ENCODE data around the gene ABCA7. TPM values are rescaled to one million over a fixed set of nuclear protein-coding genes. Genes with fewer than 3 reads are reported as not detected.

Gene ABCA7
- total RNA-seq, 1 donor from 2014 or later: 2.0 TPM

- FAIRE-seq (no peak), DNase-seq (ENCODE audit: low spot score in 2 of 2) (no peak)
These were observed 7.5 kb upstream of the ABCA7 start for GRCh38 chr19:1032264-1032867.

DNA sequence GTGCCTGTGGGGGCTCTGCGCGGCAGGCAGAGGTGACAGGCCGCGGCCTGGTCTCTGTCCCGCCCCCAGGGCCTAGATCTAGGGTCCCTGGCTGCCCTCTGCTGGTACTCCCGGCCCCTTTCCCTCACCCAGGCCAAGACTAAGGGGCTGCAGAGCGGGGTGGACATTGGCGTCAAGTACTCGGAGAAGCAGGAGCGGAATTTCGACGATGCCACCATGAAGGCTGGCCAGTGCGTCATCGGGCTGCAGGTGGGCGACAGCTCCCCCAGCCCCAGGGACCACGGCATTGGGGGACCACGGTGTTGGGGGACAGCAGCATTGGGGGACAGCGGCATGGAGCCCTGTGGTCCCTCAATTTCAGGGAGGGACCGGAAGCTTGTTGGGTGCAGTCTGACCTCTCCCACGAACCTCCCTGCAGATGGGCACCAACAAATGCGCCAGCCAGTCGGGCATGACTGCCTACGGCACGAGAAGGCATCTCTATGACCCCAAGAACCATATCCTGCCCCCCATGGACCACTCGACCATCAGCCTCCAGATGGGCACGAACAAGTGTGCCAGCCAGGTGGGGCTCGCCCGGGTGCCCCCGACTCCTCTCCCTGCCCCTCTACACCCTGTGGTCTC lies 3.8 kb upstream of the ABCA7 start:
- FAIRE-seq (no peak), DNase-seq (ENCODE audit: low spot score in 2 of 2) (no peak)

DNA sequence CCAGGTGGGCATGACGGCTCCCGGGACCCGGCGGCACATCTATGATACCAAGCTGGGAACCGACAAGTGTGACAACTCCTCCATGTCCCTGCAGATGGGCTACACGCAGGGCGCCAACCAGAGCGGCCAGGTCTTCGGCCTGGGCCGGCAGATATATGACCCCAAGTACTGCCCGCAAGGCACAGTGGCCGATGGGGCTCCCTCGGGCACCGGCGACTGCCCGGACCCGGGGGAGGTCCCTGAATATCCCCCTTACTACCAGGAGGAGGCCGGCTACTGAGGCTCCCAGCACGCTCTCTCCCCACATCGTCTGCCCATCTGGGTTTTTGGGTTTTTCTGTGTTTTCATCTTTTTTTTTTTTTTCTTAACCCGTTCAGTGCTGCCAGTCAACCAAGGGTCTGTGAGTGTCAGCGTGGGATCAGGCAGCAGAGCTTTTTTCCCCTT lies 2.3 kb upstream of the ABCA7 start:
- FAIRE-seq (no peak), DNase-seq (ENCODE audit: low spot score in 2 of 2) (no peak)

DNA sequence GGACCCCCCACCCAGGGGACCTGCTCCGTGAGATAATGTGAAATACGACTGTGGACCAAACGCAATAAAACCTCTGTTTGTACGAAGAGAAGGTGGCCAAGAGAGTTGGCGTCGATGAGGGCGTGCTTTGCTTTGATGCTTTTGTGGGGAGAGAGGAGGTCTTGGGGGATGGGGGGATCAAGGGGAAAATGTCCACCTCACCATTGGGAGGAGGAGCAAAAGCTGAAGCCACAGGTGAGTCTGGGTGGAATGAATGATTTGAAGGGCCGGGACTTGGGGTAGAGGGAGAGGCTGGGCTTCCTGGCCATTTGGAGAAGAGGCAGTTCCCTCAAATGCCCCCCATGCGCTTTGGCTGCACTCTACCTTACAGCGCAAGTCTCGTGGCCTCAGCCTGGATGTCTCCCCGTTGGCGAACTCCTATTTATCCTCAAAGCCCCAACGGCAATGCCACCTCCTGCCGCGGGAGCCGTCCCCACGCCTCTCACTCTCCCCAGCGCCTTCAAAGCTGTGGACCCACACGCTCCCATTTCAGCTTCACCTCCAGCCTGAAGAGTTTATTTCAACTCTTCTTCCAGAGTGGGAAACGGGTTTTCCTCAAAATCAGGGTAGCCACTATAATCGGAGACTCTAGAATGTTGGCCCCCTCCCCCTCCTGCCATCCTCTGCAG lies 795 bp upstream of the ABCA7 start:
- FAIRE-seq: no peak

DNA sequence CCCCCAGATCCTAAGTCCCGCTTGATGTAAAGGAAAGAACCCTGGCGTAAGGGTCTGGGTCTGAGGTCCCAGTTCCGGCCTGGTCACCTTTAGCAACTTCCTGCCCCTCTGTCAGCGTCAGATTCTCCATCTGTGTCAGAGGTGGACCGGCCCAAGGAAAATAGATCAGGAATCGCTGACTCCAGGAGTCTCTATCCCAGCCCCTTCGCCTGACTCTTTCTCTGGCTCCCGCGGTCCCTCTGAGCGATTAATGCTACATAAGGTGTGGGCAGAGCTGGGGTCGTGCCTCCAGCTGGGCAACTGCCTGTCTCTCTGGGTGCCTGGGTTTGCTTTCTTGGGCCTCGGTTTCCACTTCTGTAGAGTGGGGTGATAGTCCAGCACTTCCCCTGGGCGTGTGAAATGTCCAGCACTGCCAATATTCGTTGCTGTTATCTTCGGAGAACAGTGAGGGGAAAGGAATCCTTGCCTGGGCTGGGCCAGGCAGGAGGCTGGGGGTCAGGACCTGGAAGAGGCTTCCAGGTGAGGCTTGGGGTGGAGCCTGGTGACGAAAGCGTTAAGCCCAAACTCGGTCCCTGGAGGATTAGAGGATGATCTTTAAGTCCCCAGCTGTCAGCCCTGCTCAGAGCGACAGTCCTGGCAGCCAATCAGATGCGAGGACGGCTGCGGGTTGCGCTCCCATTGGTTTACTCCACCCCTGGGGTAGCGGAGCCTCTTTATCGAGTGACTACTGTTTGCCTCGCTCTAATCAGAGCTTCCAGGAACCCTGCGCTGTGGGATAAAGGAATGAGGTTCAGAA lies 767 bp downstream of the ABCA7 start:
- FAIRE-seq (no peak), DNase-seq (ENCODE audit: low spot score in 2 of 2) (peak; percentile 94 to 97)

More for the DNA sequence above, 795 bp upstream of the ABCA7 start:
- DNase-seq (ENCODE audit: low spot score in 2 of 2): no peak

GRCh38 chr19:1041272-1041834 lies 1.4 kb downstream of the ABCA7 start:
- FAIRE-seq (no peak), DNase-seq (ENCODE audit: low spot score in 2 of 2) (no peak)

DNA sequence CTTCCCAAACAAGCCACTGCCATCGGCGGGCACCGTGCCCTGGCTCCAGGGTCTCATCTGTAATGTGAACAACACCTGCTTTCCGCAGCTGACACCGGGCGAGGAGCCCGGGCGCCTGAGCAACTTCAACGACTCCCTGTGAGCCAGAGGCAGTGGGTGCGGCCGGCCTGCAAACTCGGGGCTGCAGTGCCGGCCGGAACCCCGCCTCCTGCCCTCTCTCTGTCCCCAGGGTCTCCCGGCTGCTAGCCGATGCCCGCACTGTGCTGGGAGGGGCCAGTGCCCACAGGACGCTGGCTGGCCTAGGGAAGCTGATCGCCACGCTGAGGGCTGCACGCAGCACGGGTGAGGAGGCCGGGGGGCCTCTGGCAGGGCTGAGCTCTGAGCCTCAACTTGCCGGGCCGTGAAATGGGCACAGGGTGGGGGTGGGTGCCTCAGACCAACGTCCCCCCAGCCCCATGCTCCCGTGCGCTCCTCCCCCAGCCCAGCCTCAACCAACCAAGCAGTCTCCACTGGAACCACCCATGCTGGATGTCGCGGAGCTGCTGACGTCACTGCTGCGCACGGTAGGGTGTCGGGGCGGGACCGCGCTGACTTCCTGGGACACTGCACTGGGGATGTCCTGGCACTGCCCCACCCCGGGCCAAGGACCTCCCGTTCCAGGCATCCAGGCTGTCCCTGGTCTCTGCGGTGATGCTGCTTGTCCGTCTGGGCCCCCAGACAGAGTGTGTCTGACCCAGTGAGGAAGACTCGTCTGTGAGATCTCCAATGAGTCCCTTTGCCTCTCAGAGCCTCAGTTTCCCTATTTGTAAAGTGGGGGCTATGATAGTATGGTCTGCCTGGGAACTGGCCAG lies 2.2 kb downstream of the ABCA7 start:
- no peak for FAIRE-seq
- DNase-seq (ENCODE audit: low spot score in 2 of 2): no peak

GRCh38 chr19:1042689-1043511 lies 3.0 kb downstream of the ABCA7 start:
- no peak for FAIRE-seq
- DNase-seq (ENCODE audit: low spot score in 2 of 2): no peak

DNA sequence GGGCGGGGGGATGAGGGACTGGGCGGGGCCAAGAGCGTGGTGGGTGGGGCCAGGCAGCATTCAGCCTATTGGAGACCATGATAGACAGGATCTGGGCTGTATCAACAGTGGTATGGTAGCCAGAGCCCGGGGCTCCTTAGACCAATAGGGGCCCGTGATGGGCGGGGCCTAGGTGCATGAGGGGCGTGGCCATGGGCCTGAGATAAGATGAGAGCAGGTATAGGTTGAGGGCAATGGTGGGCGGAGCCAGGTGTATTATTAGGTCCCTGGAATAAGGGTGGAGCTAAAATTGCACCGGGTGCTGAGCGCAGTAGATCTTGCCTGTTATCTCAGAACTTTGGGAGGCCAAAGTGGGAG lies 5.3 kb downstream of the ABCA7 start:
- no peak for FAIRE-seq
- no peak for DNase-seq (ENCODE audit: low spot score in 2 of 2)

DNA sequence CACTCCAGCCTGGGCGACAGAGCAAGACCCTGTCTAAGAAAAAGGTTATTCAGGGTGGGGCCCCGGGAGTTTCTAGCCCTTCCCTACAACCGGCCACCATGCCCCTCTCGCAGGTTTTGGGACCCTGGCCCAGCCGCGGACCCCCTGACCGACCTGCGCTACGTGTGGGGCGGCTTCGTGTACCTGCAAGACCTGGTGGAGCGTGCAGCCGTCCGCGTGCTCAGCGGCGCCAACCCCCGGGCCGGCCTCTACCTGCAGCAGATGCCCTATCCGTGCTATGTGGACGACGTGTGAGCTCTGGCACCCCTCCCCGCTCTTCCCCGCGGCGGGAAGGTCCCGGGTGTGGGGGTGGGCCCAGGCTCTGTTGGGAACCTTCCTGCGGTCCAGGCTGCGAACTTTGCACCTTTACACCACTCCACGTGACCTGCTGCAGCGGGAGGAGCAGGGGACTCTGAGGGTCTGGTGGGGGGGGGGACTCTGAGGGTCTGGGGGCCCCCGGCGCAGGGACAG lies 6.3 kb downstream of the ABCA7 start:
- FAIRE-seq (no peak), DNase-seq (ENCODE audit: low spot score in 2 of 2) (no peak)

- FAIRE-seq (no peak), DNase-seq (ENCODE audit: low spot score in 2 of 2) (no peak)
These were observed 7.2 kb downstream of the ABCA7 start for GRCh38 chr19:1046836-1047695.

GRCh38 chr19:1047696-1048147 lies 7.8 kb downstream of the ABCA7 start:
- no peak for FAIRE-seq
- no peak for DNase-seq (ENCODE audit: low spot score in 2 of 2)

- FAIRE-seq: no peak
- DNase-seq (ENCODE audit: low spot score in 2 of 2): no peak
These were observed 9.2 kb downstream of the ABCA7 start for GRCh38 chr19:1049106-1049505.

DNA sequence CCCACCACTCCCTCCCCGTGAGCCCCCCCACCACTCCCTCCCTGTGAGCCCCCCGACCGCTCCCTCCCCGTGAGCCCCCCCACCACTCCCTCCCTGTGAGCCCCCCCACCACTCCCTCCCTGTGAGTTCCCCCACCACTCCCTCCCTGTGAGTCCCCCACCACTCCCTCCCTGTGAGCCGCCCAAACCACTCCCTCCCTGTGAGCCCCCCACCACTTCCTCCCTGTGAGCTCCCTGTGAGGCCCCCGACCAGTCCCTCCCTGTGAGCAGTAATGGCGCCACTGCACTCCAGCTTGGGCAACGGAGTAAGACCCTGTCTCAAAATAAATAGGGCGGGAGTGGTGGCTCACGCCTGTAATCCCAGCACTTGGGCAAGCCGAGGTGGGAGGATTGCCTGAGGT lies 9.9 kb downstream of the ABCA7 start:
- no peak for FAIRE-seq
- no peak for DNase-seq (ENCODE audit: low spot score in 2 of 2)

DNA sequence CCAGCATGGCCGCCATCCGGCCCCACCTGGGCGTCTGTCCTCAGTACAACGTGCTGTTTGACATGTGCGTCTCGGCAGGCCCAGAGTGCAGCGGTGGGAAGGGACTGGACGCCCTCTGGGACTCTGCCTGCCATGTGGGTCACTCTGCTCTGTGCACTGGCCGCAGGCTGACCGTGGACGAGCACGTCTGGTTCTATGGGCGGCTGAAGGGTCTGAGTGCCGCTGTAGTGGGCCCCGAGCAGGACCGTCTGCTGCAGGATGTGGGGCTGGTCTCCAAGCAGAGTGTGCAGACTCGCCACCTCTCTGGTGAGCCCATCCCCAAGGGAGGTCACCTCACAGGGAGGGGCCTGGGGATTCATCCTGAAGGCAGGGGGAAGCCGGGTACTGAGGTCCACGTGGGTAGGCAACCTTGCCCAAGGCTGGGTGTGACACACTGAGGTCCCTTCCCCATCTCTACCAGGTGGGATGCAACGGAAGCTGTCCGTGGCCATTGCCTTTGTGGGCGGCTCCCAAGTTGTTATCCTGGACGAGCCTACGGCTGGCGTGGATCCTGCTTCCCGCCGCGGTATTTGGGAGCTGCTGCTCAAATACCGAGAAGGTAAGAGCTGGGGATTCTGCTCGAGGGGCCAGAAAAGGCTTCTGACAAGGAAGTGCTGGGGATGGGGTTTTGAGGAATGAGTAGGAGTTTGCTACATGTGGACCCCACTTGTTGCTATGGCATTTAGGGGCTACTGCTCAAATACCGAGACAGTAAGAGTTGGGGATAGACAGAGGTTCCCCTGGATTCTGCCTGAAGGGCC lies 11.3 kb downstream of the ABCA7 start:
- no peak for FAIRE-seq

GRCh38 chr19:1051791-1052190 lies 11.9 kb downstream of the ABCA7 start:
- no peak for DNase-seq (ENCODE audit: low spot score in 2 of 2)
- no peak for FAIRE-seq

More for the DNA sequence above, 11.3 kb downstream of the ABCA7 start:
- DNase-seq (ENCODE audit: low spot score in 2 of 2): no peak
